Kidney epithelial cell (primary cell): ENCODE data around the gene MYB. TPM values are rescaled to one million over a fixed set of nuclear protein-coding genes. Genes with fewer than 3 reads are reported as not detected.
"Not testable (repeated sequence)": the region's sequence is repeated elsewhere in the genome, so short reads cannot be mapped to it uniquely, and the experiment has no call there.

Experiments used
- DNase-seq: peaks from one replicate; pipeline ENCODE4 v3.0.0-alpha.2; 2010; ENCODE audit warnings: low read depth
- H3K27me3 ChIP-seq: 2 replicates; pipeline ENCODE4 v1.6.0; 2011; ENCODE audit warnings: low read length; ENCODE audit not compliant: control insufficient read depth, insufficient read depth
- H3K36me3 ChIP-seq: 2 replicates; pipeline ENCODE4 v1.5.1; 2011; ENCODE audit warnings: low read length; ENCODE audit not compliant: control insufficient read depth, insufficient read depth
- H3K4me3 ChIP-seq: 2 replicates; pipeline ENCODE4 v1.5.1; 2011; ENCODE audit warnings: low read depth, mild to moderate bottlenecking, control low read depth, low read length
- CTCF ChIP-seq: IDR thresholded peaks from 2 replicates; pipeline ENCODE4 v1.5.1; 2011; ENCODE audit warnings: mild to moderate bottlenecking, moderate library complexity, low read length, control low read depth, inconsistent platforms; ENCODE audit not compliant: insufficient read depth, poor library complexity, severe bottlenecking
- total RNA-seq: library from RNA; depleted of rRNA; stranded (reverse); fragments of >200 nt; gene quantifications from 2 replicates; pipeline ENCODE4 v1.2.3, GENCODE V29; 2015

The MYB gene
- total RNA-seq, 1 donor from 2014 or later: 1.7 TPM

DNA sequence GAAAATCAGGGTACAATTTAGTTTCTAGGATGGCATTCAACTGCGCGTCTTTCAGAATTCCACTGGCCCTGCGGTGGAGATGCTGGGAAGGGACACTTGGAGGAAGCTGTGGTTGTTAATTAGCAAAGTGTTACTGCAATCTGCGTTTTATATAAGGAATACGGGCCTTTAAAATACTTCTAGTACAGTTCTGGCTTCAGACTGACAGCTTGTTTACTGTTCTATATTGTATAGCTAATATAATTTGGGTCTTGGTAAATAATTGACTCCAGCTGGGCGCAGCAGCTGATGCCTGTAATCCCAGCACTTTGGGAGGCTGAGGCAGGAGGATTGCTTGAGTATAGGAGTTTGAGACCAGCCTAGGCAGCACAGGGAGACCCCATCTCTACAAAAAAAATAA lies 63.7 kb downstream of the MYB start:
- no peak for DNase-seq
- Histone ChIP-seq H3K36me3 (no peaks in the 10 kb centered on the region), H3K4me3 (no peak overlapping the region), H3K27me3 (no peaks in the 10 kb centered on the region)
- TF ChIP-seq CTCF: no peak

DNA sequence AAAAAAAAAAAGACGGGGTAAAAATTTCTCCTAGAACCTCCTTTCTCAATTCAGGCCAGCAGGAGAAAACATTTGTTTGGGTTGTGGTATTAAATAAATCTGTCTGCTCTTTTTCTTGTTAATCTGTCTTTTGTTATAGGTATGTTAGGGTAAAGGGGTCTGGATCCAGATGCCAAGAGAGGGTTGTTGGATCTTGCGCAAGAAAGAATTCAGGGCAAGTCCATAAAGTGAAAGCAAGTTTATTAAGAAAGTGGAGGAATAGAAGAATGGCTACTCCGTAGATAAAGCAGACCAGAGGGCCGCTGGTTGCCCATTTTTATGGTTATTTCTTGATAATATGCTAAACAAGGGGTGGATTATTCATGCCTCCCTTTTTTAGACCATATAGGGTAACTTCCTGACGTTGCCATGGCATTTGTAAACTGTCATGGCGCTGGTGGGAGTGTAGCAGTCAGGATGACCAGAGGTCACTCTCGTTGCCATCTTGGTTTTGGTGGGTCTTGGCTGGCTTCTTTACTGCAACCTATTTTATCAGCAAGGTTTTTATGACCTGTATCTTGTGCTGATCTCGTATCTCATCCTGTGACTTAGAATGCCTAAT lies 65.4 kb downstream of the MYB start:
- not testable (repeated sequence) for H3K4me3 ChIP-seq, DNase-seq, H3K36me3 ChIP-seq, H3K27me3 ChIP-seq

DNA sequence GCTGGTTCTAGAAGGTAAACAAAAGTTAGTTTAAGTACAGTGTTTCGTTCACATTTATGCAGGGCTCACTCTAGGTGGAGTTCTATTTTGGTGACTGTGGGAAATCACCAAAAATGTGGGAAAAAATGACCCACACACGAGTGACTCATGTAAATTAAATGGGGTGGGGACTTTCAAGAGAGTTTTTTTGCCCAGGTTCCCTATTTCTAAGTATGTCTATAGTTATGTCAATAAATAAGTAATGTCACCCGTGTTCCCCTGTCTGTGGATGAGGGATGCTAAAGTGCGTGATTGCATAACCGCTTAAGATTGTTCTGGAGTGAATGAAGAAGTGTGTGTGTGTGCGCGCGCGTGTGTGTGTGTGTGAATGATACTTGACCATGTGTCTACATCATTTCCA lies 69.1 kb downstream of the MYB start:
- no peak for TF ChIP-seq CTCF
- Histone ChIP-seq H3K27me3 (peaks cover 3% of the 10 kb centered on the region), H3K4me3 (no peak overlapping the region), H3K36me3 (no peaks in the 10 kb centered on the region)
- no peak for DNase-seq

DNA sequence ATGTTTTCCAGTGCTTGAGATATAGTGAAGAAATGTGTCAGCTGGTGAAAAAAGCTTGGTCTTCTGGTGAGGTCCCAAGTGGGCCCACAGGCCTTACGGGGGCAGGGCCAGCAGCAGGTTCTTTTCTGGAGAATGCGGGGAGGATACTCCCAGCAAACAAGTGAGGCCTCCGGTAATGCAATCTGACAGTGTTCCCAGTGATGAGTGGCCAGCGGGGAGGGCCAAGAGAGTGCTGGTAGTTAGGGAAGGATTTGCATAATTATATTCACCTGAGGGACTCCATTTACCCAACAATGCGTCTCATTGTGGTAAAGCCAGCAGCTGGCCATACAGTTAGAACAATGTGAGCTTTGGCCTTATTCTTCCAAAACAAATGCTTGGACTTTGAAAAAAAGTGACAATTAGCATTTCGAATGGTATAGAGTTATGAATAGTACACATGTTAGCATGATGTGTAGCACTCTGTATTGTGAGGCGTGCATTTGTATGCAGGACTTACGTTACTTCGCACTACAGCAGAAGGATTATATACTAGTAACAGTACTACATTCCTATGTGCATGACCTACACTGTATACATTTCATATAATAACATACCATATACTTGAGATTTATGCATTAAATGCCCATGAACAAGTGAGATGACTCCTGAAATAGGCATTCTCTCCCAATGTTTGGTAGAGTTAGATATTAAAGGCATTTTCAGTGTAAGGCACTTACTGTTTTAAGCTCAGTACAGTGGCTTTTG lies 69.8 kb downstream of the MYB start:
- Histone ChIP-seq H3K4me3 (no peak overlapping the region), H3K36me3 (no peaks in the 10 kb centered on the region), H3K27me3 (peaks cover 3% of the 10 kb centered on the region)
- no peak for TF ChIP-seq CTCF
- no peak for DNase-seq

DNA sequence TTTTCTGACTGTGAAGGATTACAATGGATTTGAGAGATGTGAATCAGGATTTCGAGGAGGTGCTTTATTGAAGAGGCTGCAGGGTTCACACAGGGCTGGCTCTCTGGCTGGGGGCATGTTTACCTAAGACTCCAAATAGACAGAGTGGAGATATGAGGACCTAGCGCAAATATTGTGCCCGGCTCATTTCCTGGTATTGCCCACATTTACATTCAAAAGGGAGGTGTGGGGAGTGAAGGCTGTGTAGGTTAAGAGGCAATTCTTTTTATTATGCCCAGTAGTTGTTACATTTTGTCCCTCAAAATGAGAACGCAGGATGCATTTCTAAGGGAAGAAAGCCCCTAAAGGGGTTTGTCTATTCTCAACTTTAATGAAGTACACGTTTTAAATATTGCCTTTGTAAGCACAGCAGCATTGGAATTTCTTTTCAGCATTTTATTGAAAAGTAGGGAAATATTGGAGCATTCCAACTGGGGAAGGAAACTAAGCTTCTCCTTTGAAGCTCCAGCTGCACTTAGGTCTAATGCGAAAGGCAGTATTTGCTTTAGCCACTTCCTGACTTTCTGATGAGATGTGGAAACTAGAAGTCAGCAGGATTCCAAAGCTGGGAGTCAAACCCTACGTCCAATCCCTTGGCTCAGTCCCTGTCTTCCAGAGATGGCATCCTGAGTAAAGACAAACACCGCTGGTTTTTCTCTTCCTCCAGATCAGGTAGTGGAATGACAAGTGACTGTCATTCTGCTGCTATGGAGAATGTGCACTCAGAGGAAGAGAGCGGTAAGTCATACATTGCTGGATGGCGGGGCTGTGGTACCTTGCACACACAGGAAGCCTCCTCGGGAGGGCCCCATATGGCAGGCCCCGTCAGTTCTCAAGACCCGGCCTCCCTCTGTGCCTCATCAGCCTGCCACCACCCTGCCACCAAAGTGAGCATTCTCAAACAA lies 70.7 kb downstream of the MYB start:
- no peak for DNase-seq
- Histone ChIP-seq H3K4me3 (no peak overlapping the region), H3K27me3 (peaks cover 3% of the 10 kb centered on the region), H3K36me3 (no peaks in the 10 kb centered on the region)
- TF ChIP-seq CTCF: no peak

- no peak overlapping the region for H3K4me3 ChIP-seq
- H3K36me3 ChIP-seq: no peaks in the 10 kb centered on the region
- no peak for DNase-seq
- no peak for TF ChIP-seq CTCF
- peaks cover 3% of the 10 kb centered on the region for H3K27me3 ChIP-seq
These were observed 73.4 kb downstream of the MYB start for GRCh38 chr6:135254471-135254870.
